ENCODE data around the gene ZNF135.

ZNF135 gene

DNA sequence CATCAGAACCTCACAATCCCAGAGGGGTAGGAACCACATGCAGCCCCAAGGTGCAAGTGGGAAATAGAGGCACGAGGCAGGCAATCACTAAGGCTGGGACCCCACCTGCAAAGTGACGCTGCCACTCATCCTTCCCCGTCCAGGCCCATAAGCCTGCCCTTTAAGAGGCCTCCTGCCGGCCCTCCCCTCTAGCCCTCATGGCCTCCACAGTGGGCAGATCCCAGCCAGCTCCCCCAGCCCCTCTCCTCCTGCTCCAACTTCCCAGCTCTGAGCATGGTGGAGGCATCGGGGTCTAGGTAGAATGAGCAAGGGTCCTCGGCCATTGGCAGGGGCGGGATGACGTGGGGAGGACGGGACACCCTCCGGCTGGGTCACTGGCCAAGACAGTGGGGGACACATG, 36.2 kb downstream of the ZNF135 start:
- no peak overlapping the region for H3K4me3 ChIP-seq (ENCODE audit: low read depth, low read length)
- no peak overlapping the region for H3K9ac ChIP-seq (ENCODE audit: low read depth, low read length)
- H3K36me3 ChIP-seq (ENCODE audit: control insufficient read depth, insufficient read depth, low read length), result no peaks in the 10 kb centered on the region; the same call in 1 of the 2 replicates
- H3K27ac ChIP-seq (ENCODE audit: low read depth, low read length), result no peak overlapping the region
- peaks cover 4% of the 10 kb centered on the region; the same call in 1 of the 2 replicates for H3K4me1 ChIP-seq (ENCODE audit: control insufficient read depth, insufficient read depth, low read length)
- peaks cover 12% of the 10 kb centered on the region for H3K9me3 ChIP-seq (ENCODE audit: control insufficient read depth, insufficient read depth, low read length)
- H3K27me3 ChIP-seq (ENCODE audit: control insufficient read depth, insufficient read depth, low read length), result no peaks in the 10 kb centered on the region

DNA sequence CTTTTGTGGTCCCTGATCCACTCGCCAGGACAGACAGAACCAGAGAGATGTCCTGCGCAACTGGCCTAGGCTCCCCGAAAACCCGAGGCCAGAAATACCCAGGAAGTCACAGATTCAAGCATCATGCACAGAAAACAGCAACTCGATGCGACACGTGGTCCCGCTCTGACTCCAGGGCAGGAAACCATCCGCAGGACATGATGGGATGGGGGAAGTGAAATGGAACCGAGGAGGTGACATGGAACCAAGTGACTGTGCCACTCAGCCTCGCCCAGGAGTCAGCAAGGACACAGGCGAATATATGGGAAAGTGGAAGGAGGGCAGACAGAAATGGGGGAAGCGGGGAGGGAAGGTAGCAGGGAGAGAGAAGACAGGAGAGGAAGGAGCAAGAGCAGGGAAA, 37.8 kb downstream of the ZNF135 start:
- Histone ChIP-seq H3K27ac (ENCODE audit: low read depth, low read length) (no peak overlapping the region), H3K9me3 (ENCODE audit: control insufficient read depth, insufficient read depth, low read length) (peaks cover 16% of the 10 kb centered on the region), H3K36me3 (ENCODE audit: control insufficient read depth, insufficient read depth, low read length) (no peaks in the 10 kb centered on the region; the same call in 1 of the 2 replicates), H3K9ac (ENCODE audit: low read depth, low read length) (no peak overlapping the region), H3K4me1 (ENCODE audit: control insufficient read depth, insufficient read depth, low read length) (peaks cover 4% of the 10 kb centered on the region; the same call in 1 of the 2 replicates), H3K27me3 (ENCODE audit: control insufficient read depth, insufficient read depth, low read length) (no peaks in the 10 kb centered on the region), H3K4me3 (ENCODE audit: low read depth, low read length) (peak overlapping the region; percentile 98; the same call in 1 of the 2 replicates)

DNA sequence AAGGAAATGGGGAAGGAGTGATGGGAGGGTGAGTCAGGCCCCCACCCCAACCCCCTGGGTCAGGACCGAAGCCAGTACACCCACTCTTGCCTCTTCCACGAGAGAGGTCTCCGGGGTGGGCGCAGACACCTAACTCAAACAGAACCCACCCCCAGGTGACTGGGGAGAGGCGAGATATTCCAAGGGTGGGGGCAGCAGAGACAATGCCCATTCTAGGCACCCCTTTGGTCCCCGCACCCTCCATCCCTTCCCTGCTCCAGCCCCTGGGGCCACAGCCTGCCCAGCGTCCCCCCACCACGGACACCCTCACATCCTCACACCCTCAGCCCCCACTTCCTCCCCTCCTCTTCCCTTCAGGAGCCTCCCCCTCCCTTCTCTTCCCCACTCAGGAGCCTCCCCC, 38.3 kb downstream of the ZNF135 start:
- H3K27me3 ChIP-seq (ENCODE audit: control insufficient read depth, insufficient read depth, low read length), result no peaks in the 10 kb centered on the region
- H3K9ac ChIP-seq (ENCODE audit: low read depth, low read length), result no peak overlapping the region; the same call in 1 of the 2 replicates
- peaks cover 4% of the 10 kb centered on the region; the same call in 1 of the 2 replicates for H3K4me1 ChIP-seq (ENCODE audit: control insufficient read depth, insufficient read depth, low read length)
- H3K36me3 ChIP-seq (ENCODE audit: control insufficient read depth, insufficient read depth, low read length), result no peaks in the 10 kb centered on the region; the same call in 1 of the 2 replicates
- no peak overlapping the region for H3K27ac ChIP-seq (ENCODE audit: low read depth, low read length)
- peak overlapping the region; percentile 98 for H3K4me3 ChIP-seq (ENCODE audit: low read depth, low read length)
- peaks cover 19% of the 10 kb centered on the region for H3K9me3 ChIP-seq (ENCODE audit: control insufficient read depth, insufficient read depth, low read length)

DNA sequence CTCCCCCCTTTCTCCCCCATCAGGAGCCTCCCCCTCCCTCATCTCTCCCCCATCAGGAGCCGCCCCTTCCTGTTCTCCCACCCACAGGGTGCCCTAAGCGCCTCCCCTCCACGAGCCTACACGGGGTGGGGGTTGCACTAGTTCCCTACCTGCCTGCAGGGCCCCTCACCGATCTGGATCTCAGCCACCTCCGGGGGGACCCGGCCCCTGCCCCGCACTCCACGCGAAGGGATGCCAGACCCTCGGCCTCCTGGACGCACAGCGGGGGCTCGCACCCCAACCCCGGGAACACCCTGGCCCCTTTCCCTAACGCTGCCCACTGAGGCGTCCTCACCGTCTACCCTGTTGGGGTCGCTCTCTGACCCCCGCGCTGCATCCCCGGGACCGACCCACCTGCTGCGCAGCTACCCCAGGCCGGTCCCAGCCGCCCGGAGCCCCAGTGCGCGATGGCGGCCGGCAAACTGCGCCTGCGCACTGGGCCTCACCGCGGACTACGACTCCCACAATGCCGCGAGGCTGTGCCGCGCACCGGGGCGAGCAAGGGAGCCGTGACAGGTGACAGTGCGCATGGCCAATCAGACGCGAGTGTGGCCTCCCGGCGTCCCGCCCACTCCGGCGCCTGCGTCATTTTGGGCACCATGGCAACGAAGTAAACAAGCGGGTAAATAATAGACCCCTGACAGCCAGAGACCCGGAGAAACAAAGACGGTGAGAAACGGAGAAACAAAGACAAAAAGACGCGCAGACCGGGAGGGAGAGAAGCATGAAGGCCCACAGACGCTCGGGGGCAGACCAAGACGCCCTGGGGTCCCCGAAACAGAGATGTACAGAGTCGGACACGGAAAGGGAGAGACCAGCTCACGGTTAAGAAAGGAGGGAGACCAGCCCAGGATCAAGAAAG, 38.9 kb downstream of the ZNF135 start, which contains the start of gene ZSCAN18:
Gene ZSCAN18, minus strand, starts transcription at position 451 of the 901 bp plus-strand sequence. CDS start 7,964 bp downstream, outside the sequence.
- peak within 1 kb of the TSS; percentile 99 for H3K9ac ChIP-seq (ENCODE audit: low read depth, low read length)
- H3K27ac ChIP-seq (ENCODE audit: low read depth, low read length), result peak within 1 kb of the TSS; percentile 93
- H3K9me3 ChIP-seq (ENCODE audit: control insufficient read depth, insufficient read depth, low read length), result peaks cover 23% of the 10 kb centered on the region

DNA sequence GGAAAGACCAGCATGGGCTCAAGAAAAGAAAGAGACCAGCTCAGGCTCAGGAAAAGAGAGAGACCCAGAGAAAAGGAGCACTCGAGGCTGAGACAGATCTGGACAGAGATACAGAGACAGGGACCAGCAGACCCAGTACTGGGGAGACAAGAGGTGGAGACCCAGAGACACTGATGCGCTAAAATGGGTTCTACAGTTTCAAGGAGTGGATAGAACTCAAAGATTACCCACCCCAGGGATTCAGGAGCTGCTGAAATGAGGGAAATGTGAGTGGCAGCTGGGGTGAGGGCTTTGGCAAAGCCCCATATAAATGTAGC, 39.6 kb downstream of the ZNF135 start:
- Histone ChIP-seq H3K9ac (ENCODE audit: low read depth, low read length) (peak overlapping the region; percentile 71), H3K4me1 (ENCODE audit: control insufficient read depth, insufficient read depth, low read length) (peaks cover 4% of the 10 kb centered on the region; the same call in 1 of the 2 replicates), H3K27ac (ENCODE audit: low read depth, low read length) (peak overlapping the region; percentile 85), H3K27me3 (ENCODE audit: control insufficient read depth, insufficient read depth, low read length) (no peaks in the 10 kb centered on the region), H3K4me3 (ENCODE audit: low read depth, low read length) (peak overlapping the region; percentile 98), H3K9me3 (ENCODE audit: control insufficient read depth, insufficient read depth, low read length) (peaks cover 29% of the 10 kb centered on the region), H3K36me3 (ENCODE audit: control insufficient read depth, insufficient read depth, low read length) (no peaks in the 10 kb centered on the region)

More for the DNA sequence above, 38.9 kb downstream of the ZNF135 start, which contains the start of gene ZSCAN18:
- no peaks in the 10 kb centered on the region; the same call in 1 of the 2 replicates for H3K36me3 ChIP-seq (ENCODE audit: control insufficient read depth, insufficient read depth, low read length)
- peak within 1 kb of the TSS; percentile 98 for H3K4me3 ChIP-seq (ENCODE audit: low read depth, low read length)
- H3K4me1 ChIP-seq (ENCODE audit: control insufficient read depth, insufficient read depth, low read length), result peaks cover 4% of the 10 kb centered on the region; the same call in 1 of the 2 replicates
- H3K27me3 ChIP-seq (ENCODE audit: control insufficient read depth, insufficient read depth, low read length), result no peaks in the 10 kb centered on the region

DNA sequence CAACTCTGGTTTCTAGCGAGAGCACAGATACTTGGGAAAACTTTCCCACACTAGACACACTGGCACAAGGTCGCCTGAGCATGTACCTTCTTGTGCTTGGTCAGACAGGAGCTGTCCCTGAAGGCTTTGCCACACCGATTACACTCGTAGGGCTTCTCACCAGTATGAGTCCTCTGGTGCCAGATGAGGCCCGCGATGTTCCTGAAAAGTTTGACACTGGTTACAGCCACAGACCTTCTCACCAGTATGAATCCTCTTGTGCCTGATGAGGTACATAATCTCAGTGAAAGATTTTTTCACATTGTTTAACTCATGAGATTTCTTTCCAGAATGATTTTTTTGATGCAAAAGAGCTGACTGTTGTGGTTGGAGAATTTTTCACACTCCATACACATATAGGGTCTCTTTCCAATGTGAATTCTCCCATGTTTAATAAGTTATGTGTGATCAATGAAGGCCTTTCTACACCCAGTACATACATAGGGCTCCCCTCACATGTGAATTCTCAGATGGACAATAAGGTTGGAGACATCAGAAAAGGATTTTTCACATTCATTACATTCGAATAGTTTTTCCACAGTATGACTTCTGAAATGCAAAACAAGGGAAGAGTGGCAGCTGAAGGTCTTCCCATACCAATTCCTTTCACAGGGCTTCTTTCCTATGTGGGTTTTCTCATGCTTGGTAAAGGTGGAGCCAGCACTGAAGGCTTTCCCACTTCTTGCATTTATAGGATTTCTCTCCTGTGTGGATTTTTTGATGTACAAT, 48.9 kb downstream of the ZNF135 start:
- no peak overlapping the region for H3K9ac ChIP-seq (ENCODE audit: low read depth, low read length)
- H3K9me3 ChIP-seq (ENCODE audit: control insufficient read depth, insufficient read depth, low read length), result peaks cover 74% of the 10 kb centered on the region
- H3K4me3 ChIP-seq (ENCODE audit: low read depth, low read length), result no peak overlapping the region
- H3K27me3 ChIP-seq (ENCODE audit: control insufficient read depth, insufficient read depth, low read length), result no peaks in the 10 kb centered on the region
- H3K27ac ChIP-seq (ENCODE audit: low read depth, low read length), result no peak overlapping the region
- no peaks in the 10 kb centered on the region for H3K4me1 ChIP-seq (ENCODE audit: control insufficient read depth, insufficient read depth, low read length)
- H3K36me3 ChIP-seq (ENCODE audit: control insufficient read depth, insufficient read depth, low read length), result no peaks in the 10 kb centered on the region

DNA sequence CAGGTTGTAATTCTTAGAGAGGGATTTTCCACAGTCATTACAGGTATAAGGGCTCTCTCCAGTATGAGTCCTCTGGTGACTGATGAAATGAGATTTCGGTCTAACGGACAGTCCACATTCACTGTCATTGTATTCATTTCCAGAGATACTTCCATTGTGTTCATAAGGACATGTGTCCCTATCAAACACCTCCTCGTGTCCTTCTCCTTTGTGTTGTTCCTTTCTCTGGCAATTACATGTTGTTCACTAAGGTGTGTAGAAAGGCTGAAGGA, 49.4 kb downstream of the ZNF135 start:
- Histone ChIP-seq H3K27ac (ENCODE audit: low read depth, low read length) (no peak overlapping the region), H3K9me3 (ENCODE audit: control insufficient read depth, insufficient read depth, low read length) (peaks cover 73% of the 10 kb centered on the region), H3K4me3 (ENCODE audit: low read depth, low read length) (no peak overlapping the region)

DNA sequence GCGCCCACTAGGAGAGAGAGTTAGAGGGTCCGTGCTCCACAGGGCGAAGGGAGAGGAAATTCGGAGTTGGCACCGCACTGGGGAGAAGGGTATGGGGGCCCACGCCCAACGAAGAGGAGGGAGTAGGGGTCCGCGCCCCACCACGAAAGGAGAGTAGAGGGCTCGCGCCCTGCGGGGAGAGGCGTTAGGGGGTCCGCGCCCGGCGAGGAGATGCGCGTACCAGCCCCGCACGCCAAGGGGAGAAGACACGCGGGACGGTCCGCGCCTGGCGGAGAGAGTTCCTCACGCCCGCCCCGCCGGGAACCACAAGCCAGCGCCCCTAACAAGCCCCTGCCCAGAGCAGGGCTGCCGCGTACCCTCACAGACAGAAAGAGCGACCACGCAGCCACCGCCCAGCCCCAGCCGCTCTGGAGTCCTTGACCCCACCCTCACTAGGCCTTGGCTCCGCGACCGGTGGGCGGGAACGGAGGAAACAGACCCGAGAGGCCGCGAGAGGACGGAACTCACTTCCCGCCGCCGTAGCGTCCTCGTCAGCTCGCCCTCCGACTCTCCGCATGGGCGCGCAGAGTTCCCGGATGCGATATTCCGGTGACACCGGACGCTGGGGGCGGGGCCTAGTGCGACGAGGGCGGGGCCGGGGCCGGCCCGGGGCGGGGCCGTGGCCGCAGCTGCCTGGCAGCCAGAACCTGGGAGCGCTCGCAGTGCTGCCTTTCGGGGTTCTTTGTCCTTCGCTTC, 58.9 kb downstream of the ZNF135 start:
- Histone ChIP-seq H3K27me3 (ENCODE audit: control insufficient read depth, insufficient read depth, low read length) (no peaks in the 10 kb centered on the region), H3K4me1 (ENCODE audit: control insufficient read depth, insufficient read depth, low read length) (no peaks in the 10 kb centered on the region), H3K4me3 (ENCODE audit: low read depth, low read length) (no peak overlapping the region), H3K27ac (ENCODE audit: low read depth, low read length) (no peak overlapping the region), H3K36me3 (ENCODE audit: control insufficient read depth, insufficient read depth, low read length) (no peaks in the 10 kb centered on the region), H3K9me3 (ENCODE audit: control insufficient read depth, insufficient read depth, low read length) (peaks cover 91% of the 10 kb centered on the region), H3K9ac (ENCODE audit: low read depth, low read length) (no peak overlapping the region)

More for the DNA sequence above, 49.4 kb downstream of the ZNF135 start:
- Histone ChIP-seq H3K36me3 (ENCODE audit: control insufficient read depth, insufficient read depth, low read length) (no peaks in the 10 kb centered on the region), H3K9ac (ENCODE audit: low read depth, low read length) (no peak overlapping the region), H3K27me3 (ENCODE audit: control insufficient read depth, insufficient read depth, low read length) (no peaks in the 10 kb centered on the region), H3K4me1 (ENCODE audit: control insufficient read depth, insufficient read depth, low read length) (no peaks in the 10 kb centered on the region)

DNA sequence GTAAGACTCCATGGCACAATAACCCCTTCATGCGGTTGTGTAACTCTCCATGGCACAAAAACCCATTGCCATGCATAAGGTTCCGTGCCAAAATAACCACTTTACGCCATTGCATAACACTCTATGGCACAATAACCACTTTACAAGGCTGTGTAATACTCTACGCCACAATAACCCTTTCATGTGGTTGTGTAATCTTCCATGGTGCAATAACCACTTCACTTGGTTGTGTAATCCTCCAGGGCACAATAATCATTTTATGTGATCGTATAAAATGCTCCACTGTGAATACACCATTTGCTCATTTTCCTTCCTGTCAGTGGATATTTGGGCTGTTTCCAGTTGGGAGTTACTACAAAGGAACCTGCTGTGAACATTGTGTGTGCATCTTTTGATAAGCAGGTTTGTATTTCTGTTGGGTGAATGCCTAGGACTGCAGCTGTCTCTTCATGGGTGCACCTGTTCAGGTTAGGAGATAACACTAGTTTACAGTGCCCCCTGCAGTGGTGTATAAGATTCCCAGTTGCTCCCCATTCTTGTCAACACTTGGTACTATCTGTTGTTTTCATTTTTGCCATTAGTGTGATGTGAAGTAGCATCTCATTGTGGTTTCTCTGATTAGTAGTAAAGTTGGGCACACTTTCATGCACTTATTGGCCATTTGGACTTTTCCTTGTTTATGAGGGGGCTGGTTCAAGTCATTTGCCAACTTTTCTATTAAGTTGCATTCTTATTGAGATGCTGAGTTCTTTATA, 60.1 kb downstream of the ZNF135 start:
- H3K9me3 ChIP-seq (ENCODE audit: control insufficient read depth, insufficient read depth, low read length), result peaks cover 91% of the 10 kb centered on the region

More for the DNA sequence above, 60.1 kb downstream of the ZNF135 start:
- Histone ChIP-seq H3K27me3 (ENCODE audit: control insufficient read depth, insufficient read depth, low read length) (no peaks in the 10 kb centered on the region), H3K4me1 (ENCODE audit: control insufficient read depth, insufficient read depth, low read length) (no peaks in the 10 kb centered on the region), H3K27ac (ENCODE audit: low read depth, low read length) (no peak overlapping the region), H3K9ac (ENCODE audit: low read depth, low read length) (no peak overlapping the region), H3K36me3 (ENCODE audit: control insufficient read depth, insufficient read depth, low read length) (no peaks in the 10 kb centered on the region), H3K4me3 (ENCODE audit: low read depth, low read length) (no peak overlapping the region)

Measured in HUES48 (cell line).